B cell (primary cell): ENCODE data around the gene PDE11A. TPM values are rescaled to one million over a fixed set of nuclear protein-coding genes. Genes with fewer than 3 reads are reported as not detected.
A peak's percentile ranks its signal among the peaks of the same experiment; 100 is the strongest.

Source experiments
- ATAC-seq: fragments of 200-7000 bp; cut with Tn5 transposase; one replicate; pipeline ENCODE4 v1.10.0; 2021; ENCODE audit warnings: low read depth, mild to moderate bottlenecking, moderate number of reproducible peaks, moderate library complexity
- CTCF ChIA-PET: fragments of 350-600 bp; sonication (Branson Sonifier 250); formaldehyde crosslinking; loops from one replicate; lab custom pipeline; 2021; ENCODE audit warnings: antibody characterized with exemption, inconsistent platforms; lab: Charles Lee
- POLR2A ChIA-PET: fragments of 350-600 bp; sonication (Branson Sonifier 250); formaldehyde crosslinking; loops from one replicate; lab custom pipeline; 2021; ENCODE audit warnings: antibody characterized with exemption; lab: Charles Lee
- DNase-seq: peaks from one replicate; pipeline ENCODE4 v3.0.0; 2013
- H2AFZ ChIP-seq: 2 replicates; pipeline ENCODE4 v1.6.1; 2012; ENCODE audit warnings: mild to moderate bottlenecking, low read depth, low read length; ENCODE audit not compliant: insufficient read depth, poor library complexity, severe bottlenecking
- H3K27ac ChIP-seq, 2 donors: 1 replicate in 1 of 2; 2 replicates in 1 of 2; pipeline ENCODE4 v1.5.1; 2012 to 2013; ENCODE audit warnings: low read length in 2 of 2, mild to moderate bottlenecking in 2 of 2, moderate library complexity in 1 of 2
- H3K27me3 ChIP-seq, 4 experiments: fragments of 200-600 bp in 1 of 4; sonication (generic) in 1 of 4; replicated peaks in 1 of 4; 1 replicate in 2 of 4; 2 replicates in 2 of 4; pipeline versions ENCODE4 v1.6.1 to v1.7.0; 2013 to 2016; ENCODE audit warnings: low read length in 3 of 4, mild to moderate bottlenecking in 2 of 4, mixed read lengths in 1 of 4, moderate library complexity in 1 of 4; ENCODE audit not compliant: insufficient read depth in 4 of 4, control insufficient read depth in 3 of 4; ENCODE audit errors: control extremely low read depth in 1 of 4
- H3K36me3 ChIP-seq, 2 experiments: replicated peaks in 1 of 2; 1 replicate in 1 of 2; 2 replicates in 1 of 2; pipeline versions ENCODE4 v1.6.1 to v1.7.1; 2013; ENCODE audit warnings: low read length in 1 of 2; ENCODE audit not compliant: insufficient read depth in 2 of 2, control insufficient read depth in 1 of 2; ENCODE audit errors: control extremely low read depth in 1 of 2, extremely low read depth in 1 of 2
- H3K4me1 ChIP-seq, 2 donors: fragments of 200-600 bp in 1 of 2; sonication (generic) in 1 of 2; 1 replicate in 1 of 2; 2 replicates in 1 of 2; pipeline versions ENCODE4 v1.5.1 to v1.6.1; 2013 to 2017; ENCODE audit warnings: low read length in 2 of 2; ENCODE audit not compliant: control insufficient read depth in 2 of 2, insufficient read depth in 2 of 2
- H3K4me2 ChIP-seq: replicated peaks from 2 replicates; pipeline ENCODE3; 2012; ENCODE audit warnings: mild to moderate bottlenecking, low read depth, low read length; ENCODE audit not compliant: poor library complexity, severe bottlenecking
- H3K4me3 ChIP-seq, 5 experiments: fragments of 200-600 bp in 1 of 5; sonication (generic) in 1 of 5; 1 replicate in 3 of 5; 2 replicates in 2 of 5; pipeline versions ENCODE4 v1.5.1 to v1.7.0; 2011 to 2016; ENCODE audit warnings: low read length in 4 of 5, mild to moderate bottlenecking in 4 of 5, low read depth in 2 of 5, control low read depth in 1 of 5, moderate library complexity in 1 of 5; ENCODE audit not compliant: insufficient read depth in 1 of 5; ENCODE audit errors: control extremely low read depth in 1 of 5, extremely low read depth in 1 of 5
- H3K79me2 ChIP-seq: fragments of 200-600 bp; sonication (generic); one replicate; pipeline ENCODE4 v1.6.0; 2016; ENCODE audit warnings: low read length; ENCODE audit not compliant: control insufficient read depth, insufficient read depth
- H3K9ac ChIP-seq: fragments of 200-600 bp; sonication (generic); 2 replicates; pipeline ENCODE4 v1.6.1; 2017; ENCODE audit warnings: mild to moderate bottlenecking, low read length, moderate library complexity
- H3K9me3 ChIP-seq, 3 donors: one replicate each; pipeline versions ENCODE4 v1.6.1 to v1.7.1; 2013; ENCODE audit warnings: low read length in 2 of 3; ENCODE audit not compliant: control insufficient read depth in 2 of 3, insufficient read depth in 1 of 3; ENCODE audit errors: control extremely low read depth in 1 of 3
- H4K20me1 ChIP-seq: 2 replicates; pipeline ENCODE4 v1.6.0; 2012; ENCODE audit warnings: mild to moderate bottlenecking, low read length; ENCODE audit not compliant: insufficient read depth, control insufficient read depth, poor library complexity, severe bottlenecking
- H3K27ac Mint-ChIP-seq: one replicate; pipeline ENCODE4 v1.8.0; 2021; ENCODE audit warnings: mixed read lengths
- H3K27me3 Mint-ChIP-seq: one replicate; pipeline ENCODE4 v1.8.0; 2021; ENCODE audit warnings: mixed read lengths
- H3K4me1 Mint-ChIP-seq: one replicate; pipeline ENCODE4 v1.8.0; 2021; ENCODE audit warnings: mixed read lengths
- H3K4me3 Mint-ChIP-seq: one replicate; pipeline ENCODE4 v1.8.0; 2021; ENCODE audit warnings: mixed read lengths
- H3K9me3 Mint-ChIP-seq: one replicate; pipeline ENCODE4 v1.8.0; 2022; ENCODE audit warnings: mixed read lengths; ENCODE audit not compliant: insufficient read depth
- EZH2 ChIP-seq: IDR thresholded peaks from 2 replicates; pipeline ENCODE4 v1.6.1; 2012; ENCODE audit warnings: borderline replicate concordance, low read depth, mild to moderate bottlenecking, moderate library complexity, low read length; ENCODE audit not compliant: insufficient read depth, poor library complexity, severe bottlenecking
- WGBS: methylation state at CpG from one replicate; pipeline ENCODE4 v1.1.5; 2013; ENCODE audit warnings: missing lambda C conversion rate; ENCODE audit not compliant: insufficient coverage; 5-methylcytosine and 5-hydroxymethylcytosine counted together
- intact Hi-C: fragments of 100-400 bp; cut with micrococcal nuclease; formaldehyde crosslinking; loops from one replicate; pipeline ENCODE4 v1.10.0; 2022
- polyA plus RNA-seq: library from polyadenylated mRNA; depleted of rRNA; stranded (reverse); fragments of >200 nt; gene quantifications from 2 replicates; pipeline ENCODE4 v1.2.3, GENCODE V29; 2012
- total RNA-seq, 2 donors: library from RNA; stranded (reverse); fragments of 120-200 nt in 1 of 2; gene quantifications; 1 replicate in 1 of 2; 2 replicates in 1 of 2; pipeline versions ENCODE4 v1.2.3 to v1.2.4, GENCODE V29; 2013 to 2022
- TF ChIP-seq, protein P1 (sequence below): fragments of 200-600 bp; IDR thresholded peaks from one replicate; pipeline ENCODE4 v1.8.0; 2022; ENCODE audit warnings: antibody characterized with exemption, mild to moderate bottlenecking

The PDE11A gene
- total and polyA plus RNA-seq, 2 donors (not counting 1 experiment from before 2014, with no cell fraction given) = 0.25 TPM; not detected in 1

DNA sequence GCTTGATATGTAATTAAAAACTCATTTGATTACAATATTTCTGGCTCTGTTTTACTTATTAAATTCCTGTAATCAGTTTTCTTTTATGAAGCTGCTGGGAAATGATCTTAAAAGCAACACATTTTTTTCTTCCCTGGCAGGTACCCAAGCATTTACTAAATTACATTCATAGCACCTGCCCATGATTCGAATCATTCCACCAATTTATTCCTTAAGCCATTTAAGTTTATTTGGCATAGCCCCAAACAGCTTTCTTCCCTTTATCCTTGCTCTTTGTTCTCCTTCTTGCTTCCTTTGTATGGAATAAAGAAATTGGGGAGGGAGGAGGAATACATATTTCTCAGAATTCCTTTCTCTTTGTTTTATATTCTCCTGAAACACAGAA lies 438.7 kb downstream of the PDE11A start:
- no peaks in the 10 kb centered on the region for H3K36me3 ChIP-seq
- ATAC-seq (no peak), DNase-seq (no peak)
- H3K4me2 ChIP-seq = no peak overlapping the region
- TF ChIP-seq, protein P1, sequence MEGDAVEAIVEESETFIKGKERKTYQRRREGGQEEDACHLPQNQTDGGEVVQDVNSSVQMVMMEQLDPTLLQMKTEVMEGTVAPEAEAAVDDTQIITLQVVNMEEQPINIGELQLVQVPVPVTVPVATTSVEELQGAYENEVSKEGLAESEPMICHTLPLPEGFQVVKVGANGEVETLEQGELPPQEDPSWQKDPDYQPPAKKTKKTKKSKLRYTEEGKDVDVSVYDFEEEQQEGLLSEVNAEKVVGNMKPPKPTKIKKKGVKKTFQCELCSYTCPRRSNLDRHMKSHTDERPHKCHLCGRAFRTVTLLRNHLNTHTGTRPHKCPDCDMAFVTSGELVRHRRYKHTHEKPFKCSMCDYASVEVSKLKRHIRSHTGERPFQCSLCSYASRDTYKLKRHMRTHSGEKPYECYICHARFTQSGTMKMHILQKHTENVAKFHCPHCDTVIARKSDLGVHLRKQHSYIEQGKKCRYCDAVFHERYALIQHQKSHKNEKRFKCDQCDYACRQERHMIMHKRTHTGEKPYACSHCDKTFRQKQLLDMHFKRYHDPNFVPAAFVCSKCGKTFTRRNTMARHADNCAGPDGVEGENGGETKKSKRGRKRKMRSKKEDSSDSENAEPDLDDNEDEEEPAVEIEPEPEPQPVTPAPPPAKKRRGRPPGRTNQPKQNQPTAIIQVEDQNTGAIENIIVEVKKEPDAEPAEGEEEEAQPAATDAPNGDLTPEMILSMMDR = no peak
- no peak overlapping the region for H3K9ac ChIP-seq
- peaks cover 26% of the 10 kb centered on the region for H3K4me1 Mint-ChIP-seq
- H3K27ac Mint-ChIP-seq = peak overlapping the region; percentile 90
- peak overlapping the region; percentile 87 for H3K4me3 Mint-ChIP-seq
- no peaks in the 10 kb centered on the region for H3K9me3 Mint-ChIP-seq
- H3K27me3 ChIP-seq = no peaks in the 10 kb centered on the region
- H4K20me1 ChIP-seq = no peaks in the 10 kb centered on the region
- H3K79me2 ChIP-seq = no peaks in the 10 kb centered on the region
- no peaks in the 10 kb centered on the region for H3K9me3 ChIP-seq
- no CpG with 5 or more reads among the region's 1 CpG for WGBS
- H3K4me1 ChIP-seq = peaks cover 0 to 3% of the 10 kb centered on the region in 2 donors
- peak overlapping the region in 2 of 5 experiments; percentile 38 to 43 for H3K4me3 ChIP-seq
- ChIA-PET CTCF (interaction anchor here (0.7 to 1.5 kb wide), 3 partner anchors 90 to 469 kb away, joined by 4 to 6 read pairs (median 4); no protein-coding TSS in a partner anchor), POLR2A (no interaction called here)
- no peak overlapping the region for H3K27ac ChIP-seq
- intact Hi-C loops = loop anchor here (1.0 to 10.0 kb wide), 3 partner anchors 15 to 481 kb away; partner anchors contain the start of gene RBM45
- H3K27me3 Mint-ChIP-seq = no peaks in the 10 kb centered on the region
- no peak overlapping the region for H2AFZ ChIP-seq

DNA sequence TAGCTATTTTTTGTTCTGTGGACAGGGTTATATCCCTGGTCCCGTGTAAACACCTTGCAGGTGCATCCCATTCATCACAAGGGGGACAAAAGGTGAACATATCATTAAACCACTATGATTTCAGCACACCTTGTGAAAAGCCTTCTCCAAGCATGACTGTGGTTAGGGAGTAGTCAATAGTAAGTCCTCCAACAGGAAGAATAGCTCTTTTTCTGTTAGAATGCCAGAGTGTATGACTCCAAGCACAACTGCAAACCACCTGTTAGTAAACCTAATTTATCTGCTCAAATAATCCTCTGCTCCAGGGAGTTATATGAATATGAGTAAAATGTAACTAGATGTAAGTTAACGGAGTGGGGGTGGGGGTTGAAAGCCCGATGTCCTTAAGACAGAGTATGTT lies 439.5 kb downstream of the PDE11A start:
- no peaks in the 10 kb centered on the region for H3K9me3 ChIP-seq
- H3K4me3 ChIP-seq = no peak overlapping the region
- no peak overlapping the region for H3K4me2 ChIP-seq
- no peak overlapping the region for H3K27ac Mint-ChIP-seq
- intact Hi-C loops = loop anchor here (10.0 kb wide), 2 partner anchors 132 to 482 kb away; partner anchors contain the start of gene RBM45
- no peaks in the 10 kb centered on the region for H4K20me1 ChIP-seq
- ChIA-PET POLR2A (no interaction called here), CTCF (interaction anchor here (1.4 to 1.7 kb wide), 3 partner anchors 29 to 298 kb away, joined by 4 read pairs; no protein-coding TSS in a partner anchor)
- peaks cover 0 to 3% of the 10 kb centered on the region in 2 donors for H3K4me1 ChIP-seq
- H3K27ac ChIP-seq = no peak overlapping the region
- no peak overlapping the region for H3K9ac ChIP-seq
- no peak for ATAC-seq
- H3K79me2 ChIP-seq = no peaks in the 10 kb centered on the region
- H3K36me3 ChIP-seq = no peaks in the 10 kb centered on the region
- H3K4me1 Mint-ChIP-seq = peaks cover 26% of the 10 kb centered on the region
- no CpG with 5 or more reads among the region's 3 CpGs for whole genome bisulfite sequencing
- H2AFZ ChIP-seq = no peak overlapping the region
- peaks cover 3% of the 10 kb centered on the region for H3K27me3 Mint-ChIP-seq
- TF ChIP-seq, protein P1 = no peak
- no peak for TF ChIP-seq EZH2
- H3K27me3 ChIP-seq = no peaks in the 10 kb centered on the region
- no peak for DNase-seq
- no peak overlapping the region for H3K4me3 Mint-ChIP-seq
- no peaks in the 10 kb centered on the region for H3K9me3 Mint-ChIP-seq
